Measurements from ENCODE around the gene SF3B6.

DNA sequence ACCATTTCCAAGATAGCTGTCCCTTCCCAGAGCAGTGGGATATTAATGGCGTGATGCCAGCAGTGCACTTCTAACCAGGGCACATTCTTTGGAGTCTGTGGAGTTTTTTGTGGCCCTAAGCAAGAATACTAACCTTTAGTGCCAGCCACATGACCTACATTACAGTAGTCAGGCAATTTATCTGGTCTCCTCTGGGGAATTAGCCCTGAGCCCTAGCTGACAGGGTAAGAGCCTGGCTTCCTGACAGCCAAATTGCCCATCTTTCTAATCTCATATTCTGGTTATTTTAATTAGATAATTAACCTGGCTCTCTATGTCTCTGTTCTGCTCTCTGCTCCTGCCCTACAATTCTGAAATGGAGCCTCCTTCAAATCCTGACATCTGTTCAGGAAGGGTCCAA is 41.8 kb upstream of the SF3B6 start:
- TF ChIP-seq, protein P1, sequence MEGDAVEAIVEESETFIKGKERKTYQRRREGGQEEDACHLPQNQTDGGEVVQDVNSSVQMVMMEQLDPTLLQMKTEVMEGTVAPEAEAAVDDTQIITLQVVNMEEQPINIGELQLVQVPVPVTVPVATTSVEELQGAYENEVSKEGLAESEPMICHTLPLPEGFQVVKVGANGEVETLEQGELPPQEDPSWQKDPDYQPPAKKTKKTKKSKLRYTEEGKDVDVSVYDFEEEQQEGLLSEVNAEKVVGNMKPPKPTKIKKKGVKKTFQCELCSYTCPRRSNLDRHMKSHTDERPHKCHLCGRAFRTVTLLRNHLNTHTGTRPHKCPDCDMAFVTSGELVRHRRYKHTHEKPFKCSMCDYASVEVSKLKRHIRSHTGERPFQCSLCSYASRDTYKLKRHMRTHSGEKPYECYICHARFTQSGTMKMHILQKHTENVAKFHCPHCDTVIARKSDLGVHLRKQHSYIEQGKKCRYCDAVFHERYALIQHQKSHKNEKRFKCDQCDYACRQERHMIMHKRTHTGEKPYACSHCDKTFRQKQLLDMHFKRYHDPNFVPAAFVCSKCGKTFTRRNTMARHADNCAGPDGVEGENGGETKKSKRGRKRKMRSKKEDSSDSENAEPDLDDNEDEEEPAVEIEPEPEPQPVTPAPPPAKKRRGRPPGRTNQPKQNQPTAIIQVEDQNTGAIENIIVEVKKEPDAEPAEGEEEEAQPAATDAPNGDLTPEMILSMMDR (conservative IDR thresholded peaks at IDR 0.05 in 1 of 2, IDR thresholded peaks at IDR 0.05 in 1 of 2; ENCODE audit: low read depth in 1 of 2, low read length in 2 of 2) = no peak
- no peak for TF ChIP-seq EZH2 (IDR thresholded peaks at IDR 0.05; ENCODE audit: low read length, missing control alignments)

Measured in fibroblast of lung (primary cell).